Lower leg skin (tissue), 3 donors: ENCODE measurements around the gene ZFHX3.

Experiments used
- CTCF ChIP-seq, 3 donors: fragments of 450-650 bp; IDR thresholded peaks; one replicate each; pipeline ENCODE4 v1.5.1; 2016; ENCODE audit warnings: antibody characterized with exemption in 3 of 3, mild to moderate bottlenecking in 3 of 3, moderate library complexity in 2 of 3
- POLR2A ChIP-seq, 2 donors: fragments of 450-650 bp; IDR thresholded peaks; one replicate each; pipeline ENCODE4 v1.6.1; 2016 to 2017; ENCODE audit warnings: antibody characterized with exemption in 2 of 2, mild to moderate bottlenecking in 1 of 2, moderate library complexity in 1 of 2

- TF ChIP-seq CTCF (IDR thresholded peaks at IDR 0.05) (no peak), POLR2A (IDR thresholded peaks at IDR 0.05) (no peak)
Measured at GRCh38 chr16:72937360-72937759, 110.6 kb downstream of the ZFHX3 start.
